PFSK-1 (cell line): ENCODE measurements around the gene STARD3.

Experiments
- FOXP2 ChIP-seq: optimal IDR thresholded peaks from 2 replicates; pipeline ENCODE3; 2011; ENCODE audit warnings: borderline replicate concordance, control low read depth, inconsistent platforms; ENCODE audit not compliant: insufficient read depth; ENCODE audit errors: extremely low read length, extremely low read depth
- POLR2AphosphoS5 ChIP-seq: IDR thresholded peaks from 2 replicates; pipeline ENCODE4 v1.6.1; 2012; ENCODE audit warnings: low read depth, mild to moderate bottlenecking, control low read depth, low read length, moderate library complexity
- SIN3A ChIP-seq: IDR thresholded peaks from 2 replicates; pipeline ENCODE4 v1.6.1; 2012; ENCODE audit warnings: mild to moderate bottlenecking, low read length, moderate library complexity, borderline replicate concordance; ENCODE audit not compliant: insufficient read depth
- TAF1 ChIP-seq: IDR thresholded peaks from 2 replicates; pipeline ENCODE4 v1.6.1; 2012; ENCODE audit warnings: low read length, control low read depth, borderline replicate concordance; ENCODE audit not compliant: insufficient read depth
- TF ChIP-seq, protein P1 (sequence below), 2 experiments: IDR thresholded peaks; 2 replicates each; pipeline versions ENCODE4 v1.6.1 to v1.8.0; 2011 to 2012; ENCODE audit warnings: low read depth in 2 of 2, low read length in 2 of 2, control low read depth in 1 of 2, inconsistent platforms in 1 of 2, mild to moderate bottlenecking in 1 of 2, moderate library complexity in 1 of 2; ENCODE audit not compliant: insufficient read depth in 1 of 2

STARD3 gene

DNA sequence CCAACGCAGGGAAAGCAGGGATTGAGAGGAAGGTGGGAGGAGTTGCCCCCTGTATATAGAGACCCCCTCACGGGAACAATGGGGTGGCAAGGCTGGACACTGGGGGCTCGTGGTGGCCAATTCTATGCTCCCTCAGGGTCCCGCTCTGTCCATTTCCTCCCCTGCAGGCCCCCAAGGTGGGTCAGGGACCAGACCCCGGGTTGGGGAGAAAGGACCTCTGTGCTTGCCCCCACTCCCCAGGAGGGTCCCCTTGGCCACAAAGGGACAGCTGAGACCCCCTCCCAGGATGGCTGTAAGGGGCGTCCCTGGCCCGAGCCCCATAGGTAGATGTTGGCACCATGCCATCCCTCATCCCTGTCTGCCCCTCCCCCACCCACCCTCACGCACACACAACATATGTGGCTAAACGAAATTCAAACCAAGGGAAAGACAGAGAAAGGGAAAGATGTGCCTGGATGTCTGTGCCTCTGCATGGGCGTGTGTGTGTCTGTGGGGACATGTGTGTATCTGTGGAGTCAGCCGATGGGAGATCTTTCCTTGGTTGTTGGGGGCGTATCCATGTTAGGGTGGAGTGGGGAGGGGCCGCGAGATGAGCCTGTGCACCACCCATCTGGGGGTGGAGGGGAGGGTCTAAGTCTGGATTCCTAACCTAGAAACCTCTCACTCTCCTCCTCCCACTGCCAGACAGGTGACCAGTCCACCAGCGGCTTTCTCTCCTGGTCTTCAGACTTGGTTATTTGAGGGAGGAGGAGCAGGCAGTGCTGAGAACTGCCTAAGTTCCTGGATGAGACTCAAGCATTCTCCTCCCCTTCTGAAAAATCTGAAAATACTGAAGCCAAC, 28.6 kb upstream of the STARD3 start:
- TF ChIP-seq, protein P1, sequence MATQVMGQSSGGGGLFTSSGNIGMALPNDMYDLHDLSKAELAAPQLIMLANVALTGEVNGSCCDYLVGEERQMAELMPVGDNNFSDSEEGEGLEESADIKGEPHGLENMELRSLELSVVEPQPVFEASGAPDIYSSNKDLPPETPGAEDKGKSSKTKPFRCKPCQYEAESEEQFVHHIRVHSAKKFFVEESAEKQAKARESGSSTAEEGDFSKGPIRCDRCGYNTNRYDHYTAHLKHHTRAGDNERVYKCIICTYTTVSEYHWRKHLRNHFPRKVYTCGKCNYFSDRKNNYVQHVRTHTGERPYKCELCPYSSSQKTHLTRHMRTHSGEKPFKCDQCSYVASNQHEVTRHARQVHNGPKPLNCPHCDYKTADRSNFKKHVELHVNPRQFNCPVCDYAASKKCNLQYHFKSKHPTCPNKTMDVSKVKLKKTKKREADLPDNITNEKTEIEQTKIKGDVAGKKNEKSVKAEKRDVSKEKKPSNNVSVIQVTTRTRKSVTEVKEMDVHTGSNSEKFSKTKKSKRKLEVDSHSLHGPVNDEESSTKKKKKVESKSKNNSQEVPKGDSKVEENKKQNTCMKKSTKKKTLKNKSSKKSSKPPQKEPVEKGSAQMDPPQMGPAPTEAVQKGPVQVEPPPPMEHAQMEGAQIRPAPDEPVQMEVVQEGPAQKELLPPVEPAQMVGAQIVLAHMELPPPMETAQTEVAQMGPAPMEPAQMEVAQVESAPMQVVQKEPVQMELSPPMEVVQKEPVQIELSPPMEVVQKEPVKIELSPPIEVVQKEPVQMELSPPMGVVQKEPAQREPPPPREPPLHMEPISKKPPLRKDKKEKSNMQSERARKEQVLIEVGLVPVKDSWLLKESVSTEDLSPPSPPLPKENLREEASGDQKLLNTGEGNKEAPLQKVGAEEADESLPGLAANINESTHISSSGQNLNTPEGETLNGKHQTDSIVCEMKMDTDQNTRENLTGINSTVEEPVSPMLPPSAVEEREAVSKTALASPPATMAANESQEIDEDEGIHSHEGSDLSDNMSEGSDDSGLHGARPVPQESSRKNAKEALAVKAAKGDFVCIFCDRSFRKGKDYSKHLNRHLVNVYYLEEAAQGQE (IDR thresholded peaks at IDR 0.05; ENCODE audit: insufficient read depth in 1 of 2, low read depth in 2 of 2, low read length in 2 of 2), result no peak
- TF ChIP-seq TAF1, result no peak
- TF ChIP-seq FOXP2, result no peak
- no peak for TF ChIP-seq SIN3A
- TF ChIP-seq POLR2AphosphoS5, result no peak

GRCh38 chr17:39609416-39610025, 27.4 kb upstream of the STARD3 start:
- TF ChIP-seq SIN3A (no peak), FOXP2 (no peak), POLR2AphosphoS5 (no peak), TAF1 (no peak)
- TF ChIP-seq, protein P1 (IDR thresholded peaks at IDR 0.05; ENCODE audit: insufficient read depth in 1 of 2, low read depth in 2 of 2, low read length in 2 of 2), result no peak

GRCh38 chr17:39611401-39612112, 25.4 kb upstream of the STARD3 start:
- TF ChIP-seq POLR2AphosphoS5, result no peak

DNA sequence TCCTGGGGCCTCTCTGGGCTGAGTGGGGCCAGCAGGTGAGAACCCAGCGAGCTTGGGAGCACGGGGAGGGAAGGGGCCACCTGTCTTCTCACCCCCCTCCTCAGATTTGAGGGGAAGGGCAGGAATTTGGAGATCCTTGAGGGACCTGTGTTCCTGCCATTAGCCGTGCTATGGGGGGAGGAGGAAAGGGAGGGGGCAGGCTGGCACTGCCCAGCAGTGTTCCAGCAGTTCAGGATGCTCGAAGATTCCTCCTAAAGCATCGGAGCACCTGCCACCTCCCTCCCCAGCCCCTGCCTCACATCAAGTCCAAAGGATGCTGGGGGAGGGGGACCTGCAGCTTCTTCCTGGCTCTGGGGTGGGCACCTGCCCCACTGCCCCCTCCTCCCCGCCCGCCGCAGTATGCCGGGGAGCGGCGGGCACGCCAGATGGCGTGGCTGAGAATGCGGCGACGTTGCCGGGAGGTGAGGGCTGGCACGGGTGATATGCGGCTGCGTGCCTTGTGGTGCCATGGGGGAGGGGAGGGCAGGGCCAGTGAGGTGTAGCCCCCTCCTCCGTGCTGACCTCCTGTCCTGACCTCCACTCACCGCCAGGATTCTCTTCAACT, 24.6 kb upstream of the STARD3 start:
- no peak for TF ChIP-seq TAF1

DNA sequence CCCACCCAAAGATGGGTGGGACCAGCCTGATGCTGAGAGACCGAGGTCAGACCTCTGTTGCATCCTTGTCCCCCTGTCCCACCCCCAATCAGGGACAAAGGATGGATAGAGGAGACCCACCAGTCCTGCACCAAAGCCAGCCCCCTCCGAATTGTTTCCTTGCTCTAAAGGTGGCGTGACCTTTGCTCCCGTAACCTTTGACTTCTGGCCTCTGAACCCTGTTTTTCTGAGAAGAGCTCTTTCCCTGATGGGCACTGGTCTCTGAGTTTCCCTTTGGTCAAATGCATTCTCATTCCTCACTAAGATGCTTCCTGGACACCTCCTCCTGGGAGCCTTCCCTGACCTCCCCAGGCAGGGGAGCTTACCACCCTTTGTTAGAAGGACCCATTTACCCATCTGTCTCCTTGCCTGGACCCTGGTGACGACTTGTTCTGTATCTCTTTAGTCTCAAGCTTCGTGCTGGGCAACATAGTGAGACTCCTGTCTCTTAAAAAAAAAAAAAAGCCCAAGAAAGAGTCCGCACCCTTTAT, 23.9 kb upstream of the STARD3 start:
- TF ChIP-seq SIN3A (no peak), TAF1 (no peak), FOXP2 (no peak), POLR2AphosphoS5 (no peak)
- TF ChIP-seq, protein P1 (IDR thresholded peaks at IDR 0.05; ENCODE audit: insufficient read depth in 1 of 2, low read depth in 2 of 2, low read length in 2 of 2), result no peak
